ENCODE measurements around the gene TRIM33.
"Not testable (repeated sequence)": the region's sequence is repeated elsewhere in the genome, so short reads cannot be mapped to it uniquely, and the experiment has no call there.

The TRIM33 gene

GRCh38 chr1:114395863-114396262 is 115.1 kb downstream of the TRIM33 start:
- no peak for ATAC-seq

GRCh38 chr1:114390960-114391359 is 120.0 kb downstream of the TRIM33 start:
- peak in 1 of 2 donors; percentile 59 for ATAC-seq

GRCh38 chr1:114390361-114390760 is 120.6 kb downstream of the TRIM33 start:
- ATAC-seq = no peak

GRCh38 chr1:114388432-114389003 is 122.5 kb downstream of the TRIM33 start:
- ATAC-seq = no peak

GRCh38 chr1:114387585-114387984 is 123.4 kb downstream of the TRIM33 start:
- not testable (repeated sequence) for ATAC-seq

GRCh38 chr1:114387010-114387360 is 124.0 kb downstream of the TRIM33 start:
- ATAC-seq = no peak

GRCh38 chr1:114386129-114387009 is 124.6 kb downstream of the TRIM33 start:
- ATAC-seq = no peak

- no peak for ATAC-seq
Measured at GRCh38 chr1:114384922-114385321, 126.1 kb downstream of the TRIM33 start.

- no peak for ATAC-seq
Measured at GRCh38 chr1:114379987-114380386, 131.0 kb downstream of the TRIM33 start.

- ATAC-seq = no peak
Measured at GRCh38 chr1:114379358-114379757, 131.6 kb downstream of the TRIM33 start.

- ATAC-seq = no peak
Measured at GRCh38 chr1:114377356-114377755, 133.6 kb downstream of the TRIM33 start.

GRCh38 chr1:114369930-114370329 is 141.1 kb downstream of the TRIM33 start:
- no peak for ATAC-seq

GRCh38 chr1:114369266-114369919 is 141.6 kb downstream of the TRIM33 start:
- ATAC-seq = not testable (repeated sequence)

GRCh38 chr1:114368560-114369255 is 142.3 kb downstream of the TRIM33 start:
- ATAC-seq = no peak

GRCh38 chr1:114367810-114368209 is 143.2 kb downstream of the TRIM33 start:
- ATAC-seq = no peak

- ATAC-seq = not testable (repeated sequence)
Measured at GRCh38 chr1:114363230-114363629, 147.8 kb downstream of the TRIM33 start.

- no peak for ATAC-seq
Measured at GRCh38 chr1:114359791-114360190, 151.2 kb downstream of the TRIM33 start.

- no peak for ATAC-seq
Measured at GRCh38 chr1:114355240-114355639, 155.8 kb downstream of the TRIM33 start.

- ATAC-seq = no peak
Measured at GRCh38 chr1:114353262-114353661, 157.7 kb downstream of the TRIM33 start.

GRCh38 chr1:114352797-114353196 is 158.2 kb downstream of the TRIM33 start:
- ATAC-seq = no peak

- no peak for ATAC-seq
Measured at GRCh38 chr1:114350731-114351445, 160.1 kb downstream of the TRIM33 start.

GRCh38 chr1:114349891-114350605 is 161.0 kb downstream of the TRIM33 start:
- no peak for ATAC-seq

Data from activated CD4-positive, CD25-positive, alpha-beta regulatory T cell treated with anti-CD3 and anti-CD28 coated beads, Interleukin-2, amount 50 U/mL, for 24 hours (primary cell).